GM15510 (cell line): Measurements from ENCODE around the gene CDK2AP2.

Experiments used
- POLR2A ChIP-seq: IDR thresholded peaks from 3 replicates; pipeline ENCODE4 v1.6.1; 2011; ENCODE audit warnings: borderline replicate concordance; ENCODE audit not compliant: insufficient read length; ENCODE audit errors: extremely low read depth

The CDK2AP2 gene

DNA sequence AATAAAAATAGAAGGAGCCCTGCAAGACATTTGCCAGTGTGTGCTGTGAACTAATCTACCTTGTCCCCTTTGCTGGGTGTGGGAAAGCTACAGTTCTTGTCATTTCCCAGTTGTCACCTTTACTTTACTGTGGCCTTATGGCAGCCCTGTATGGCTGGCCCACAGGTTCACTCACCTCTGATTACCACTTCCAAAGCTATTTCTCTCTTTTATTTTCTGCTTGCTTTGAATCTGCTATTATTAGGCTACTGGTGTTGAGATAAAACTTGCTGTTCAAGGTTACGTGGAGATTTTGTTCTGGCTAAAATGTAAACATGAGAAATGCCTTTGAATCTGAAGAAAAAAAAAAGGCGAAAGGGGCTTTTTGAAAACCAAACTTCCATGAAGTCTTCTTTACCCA lies 24.9 kb upstream of the CDK2AP2 start:
- TF ChIP-seq POLR2A, result no peak

DNA sequence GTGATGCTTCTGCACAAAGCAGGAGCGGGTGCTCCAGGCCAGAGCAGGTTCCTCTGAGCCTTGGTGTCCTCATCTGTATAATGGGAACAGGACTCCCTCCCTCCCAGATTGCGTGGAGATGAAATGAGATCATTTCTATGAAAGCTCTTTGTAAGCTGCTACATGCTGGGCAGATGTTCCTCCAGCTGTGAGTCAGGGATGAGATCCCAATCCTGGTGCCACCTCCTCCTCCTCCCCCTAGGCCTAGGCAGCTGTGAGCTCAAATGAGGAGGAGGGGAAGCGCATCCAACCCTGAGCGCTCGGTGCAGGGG lies 22.3 kb upstream of the CDK2AP2 start:
- TF ChIP-seq POLR2A, result no peak

DNA sequence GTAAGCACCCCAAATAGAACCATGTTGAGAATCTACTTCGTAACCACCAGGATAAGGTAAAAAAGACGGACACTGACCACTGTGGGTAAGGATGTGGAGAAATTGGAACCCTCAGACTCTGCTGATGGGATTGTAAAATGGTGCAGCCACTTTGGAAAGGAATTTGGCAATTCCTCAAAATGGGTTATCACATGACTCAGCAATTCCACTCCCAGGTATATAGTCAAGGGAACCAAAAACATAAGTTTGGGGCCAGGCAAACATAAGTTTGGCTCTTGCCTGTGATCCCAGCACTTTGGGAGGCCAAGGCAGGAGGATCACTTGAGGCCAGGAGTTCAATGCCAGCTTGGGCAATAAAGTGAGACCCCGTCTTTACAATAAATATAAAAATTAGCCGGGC lies 20.4 kb upstream of the CDK2AP2 start:
- TF ChIP-seq POLR2A, result no peak

DNA sequence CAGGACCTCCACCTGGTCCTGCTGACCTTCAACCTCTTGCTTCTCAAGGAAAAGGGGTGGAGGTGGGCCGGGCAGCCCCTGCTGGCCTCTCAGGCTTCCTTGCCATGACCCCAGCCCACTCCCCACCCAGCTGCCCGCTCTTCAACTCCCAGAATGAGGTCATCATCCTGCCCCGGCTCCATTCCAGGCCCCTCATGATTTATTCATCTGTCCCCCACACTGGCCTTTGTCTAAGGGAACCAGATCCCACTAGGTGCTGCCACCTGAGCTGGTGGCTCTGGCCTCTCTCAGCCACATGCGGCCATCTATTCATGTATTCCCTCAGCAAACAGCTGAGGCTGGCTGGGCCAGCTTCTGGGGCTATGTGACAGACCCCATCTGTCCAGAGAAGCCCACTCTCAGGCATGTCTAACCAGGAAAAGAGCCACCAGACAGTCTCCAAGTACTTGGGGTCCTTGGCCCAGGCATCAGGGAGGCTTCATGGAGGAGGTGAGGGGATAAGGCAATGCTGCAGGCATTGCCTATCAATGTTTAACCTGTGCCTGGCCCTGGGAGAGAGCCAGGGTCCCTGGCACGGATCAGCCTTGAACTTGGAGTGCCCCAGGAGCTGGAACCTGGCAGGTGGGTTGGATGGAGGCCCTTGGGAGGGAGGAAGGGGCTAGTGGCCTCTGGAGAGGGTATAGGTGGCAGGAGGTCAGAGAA lies 17.5 kb upstream of the CDK2AP2 start:
- TF ChIP-seq POLR2A, result no peak

DNA sequence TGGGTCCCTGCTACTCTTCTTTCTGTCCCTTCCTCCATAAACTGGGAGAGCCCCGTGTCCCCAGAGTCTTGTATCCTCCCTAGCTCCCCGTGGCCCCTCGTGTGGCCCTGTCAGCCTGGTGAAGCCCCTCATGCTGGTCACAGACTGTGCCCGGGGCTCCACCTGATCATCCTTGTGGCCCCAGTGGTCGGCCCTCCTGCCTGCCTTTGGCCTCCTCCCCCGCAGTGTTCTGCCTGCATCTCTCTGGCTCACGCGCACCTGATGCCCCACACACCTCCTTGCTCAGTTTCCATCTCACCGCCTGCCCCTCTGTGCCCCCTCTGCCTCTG lies 16.5 kb upstream of the CDK2AP2 start:
- TF ChIP-seq POLR2A, result no peak

DNA sequence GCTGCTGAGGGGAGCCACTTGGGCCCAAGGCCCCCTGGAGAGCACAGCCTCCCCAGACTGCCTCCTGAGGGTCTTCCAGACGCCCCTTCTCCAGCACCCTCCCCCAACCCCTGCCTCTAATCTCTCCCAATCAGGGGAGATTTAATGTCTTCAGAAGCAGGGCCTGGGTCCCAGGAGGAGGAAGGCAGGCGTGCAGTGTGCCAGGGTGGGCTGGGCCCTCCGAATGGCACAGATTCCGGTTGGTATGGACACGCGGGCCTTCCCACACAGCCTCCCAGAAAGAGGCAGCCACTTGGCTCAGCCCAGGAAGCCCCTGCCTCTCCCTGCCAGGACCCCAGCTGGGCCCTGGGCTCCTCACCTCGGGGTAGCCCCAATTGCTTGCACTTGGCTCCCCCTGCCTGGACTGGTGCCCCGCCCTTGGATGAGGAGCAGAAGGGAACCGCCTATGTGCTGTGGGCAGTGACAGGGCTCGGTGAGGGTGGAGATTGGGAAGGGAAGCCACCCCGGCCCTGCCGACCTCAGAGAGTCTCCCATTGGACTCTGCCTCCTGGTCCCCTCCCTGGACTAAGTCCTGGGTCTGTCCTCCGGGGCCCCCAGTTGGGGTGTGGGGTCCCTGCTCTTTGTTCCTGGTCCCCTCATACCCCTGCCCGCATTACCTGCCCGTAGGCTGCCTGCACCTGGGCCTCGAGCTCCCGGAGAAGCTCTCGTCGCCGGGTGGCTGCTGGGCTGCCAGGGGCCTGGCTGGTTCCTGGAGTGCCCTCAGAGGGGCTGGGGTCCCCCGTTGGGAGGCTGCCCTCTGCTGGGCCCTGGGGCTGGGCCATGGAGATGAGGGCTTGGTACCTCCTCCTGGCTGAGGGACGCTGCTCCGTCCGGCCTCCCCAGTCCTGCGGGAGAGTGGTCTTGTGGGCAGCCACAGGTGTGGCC lies 15.9 kb upstream of the CDK2AP2 start:
- TF ChIP-seq POLR2A, result no peak

DNA sequence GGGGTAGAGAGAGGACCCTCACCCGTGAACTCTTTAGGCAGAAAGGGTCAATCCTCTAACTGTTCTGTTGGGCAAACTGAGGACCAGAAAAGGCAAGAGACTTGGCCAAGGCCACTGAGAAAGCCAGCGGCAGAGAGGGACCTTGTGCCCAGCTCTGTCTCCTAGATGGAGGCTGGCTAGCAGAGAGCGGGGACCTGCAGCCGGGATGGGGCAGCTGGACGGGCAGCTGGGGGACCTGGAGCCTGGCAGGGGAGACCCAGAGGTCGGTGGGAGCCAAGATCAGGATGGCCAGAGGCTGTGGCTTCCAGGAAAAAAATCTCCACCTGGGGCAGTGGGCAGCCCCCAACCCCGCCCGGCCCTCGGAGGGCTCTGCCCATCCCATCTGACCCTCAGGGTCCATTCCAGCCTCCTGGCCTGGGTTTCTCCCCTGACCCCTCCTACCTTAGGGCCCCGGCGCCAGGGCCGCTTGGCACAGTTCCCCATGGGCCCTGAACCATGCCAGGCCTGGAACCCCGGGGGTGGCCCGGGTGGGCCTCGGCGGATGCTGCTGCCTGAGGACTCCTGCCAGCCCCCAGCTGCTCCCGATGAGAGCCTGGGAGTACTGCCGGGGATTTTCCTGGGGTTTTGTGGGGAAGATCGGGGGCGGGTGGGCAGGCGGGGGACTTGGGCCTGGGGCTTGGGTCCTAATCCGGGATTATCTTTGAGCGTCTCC lies 15.0 kb upstream of the CDK2AP2 start, which contains the start of gene CABP2:
TSS of gene CABP2 (minus strand) at position 603 of the 712 bp plus-strand sequence. CDS start at position 483, 120 bp downstream.
- TF ChIP-seq POLR2A, result no peak

DNA sequence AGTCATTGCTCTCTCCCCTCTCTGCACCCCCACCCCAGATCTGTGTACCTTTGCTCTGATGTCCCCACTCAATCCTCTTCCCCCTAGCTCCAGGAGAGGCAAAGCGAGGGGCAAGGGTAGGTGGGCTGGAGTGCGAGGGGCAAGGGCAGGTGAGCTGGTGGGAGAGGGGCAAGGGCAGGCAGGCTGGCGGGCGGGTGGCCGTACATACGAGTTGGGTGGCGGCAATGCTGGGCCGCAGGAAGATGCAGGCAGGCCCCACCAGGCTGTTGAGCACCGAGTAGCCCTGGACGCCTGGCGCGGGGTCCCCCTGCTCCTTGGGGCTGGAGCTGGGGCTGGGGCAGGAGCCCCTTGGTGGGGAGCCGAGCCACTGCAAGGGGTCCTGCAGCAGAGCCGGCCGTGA lies 14.4 kb upstream of the CDK2AP2 start:
- TF ChIP-seq POLR2A, result no peak

DNA sequence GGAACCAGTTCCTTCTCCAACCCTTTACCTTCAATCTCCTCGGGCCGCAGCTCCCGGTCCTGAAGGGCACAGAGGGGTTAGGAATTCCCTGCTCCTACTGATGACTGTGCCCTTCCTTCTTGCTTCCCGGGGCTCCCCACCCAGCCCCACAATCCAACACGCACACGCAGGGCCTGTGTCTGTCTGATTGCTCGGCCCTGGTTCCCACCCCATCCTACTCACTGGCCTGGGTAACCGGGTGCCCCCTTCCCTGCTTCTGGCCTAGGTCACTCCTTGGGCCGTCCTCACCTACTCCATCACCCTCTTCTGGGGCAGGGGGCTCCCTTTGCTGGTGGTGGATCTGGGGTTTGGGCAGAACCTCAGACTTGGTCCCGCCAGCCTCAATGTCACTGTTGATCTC lies 14.0 kb upstream of the CDK2AP2 start:
- no peak for TF ChIP-seq POLR2A

DNA sequence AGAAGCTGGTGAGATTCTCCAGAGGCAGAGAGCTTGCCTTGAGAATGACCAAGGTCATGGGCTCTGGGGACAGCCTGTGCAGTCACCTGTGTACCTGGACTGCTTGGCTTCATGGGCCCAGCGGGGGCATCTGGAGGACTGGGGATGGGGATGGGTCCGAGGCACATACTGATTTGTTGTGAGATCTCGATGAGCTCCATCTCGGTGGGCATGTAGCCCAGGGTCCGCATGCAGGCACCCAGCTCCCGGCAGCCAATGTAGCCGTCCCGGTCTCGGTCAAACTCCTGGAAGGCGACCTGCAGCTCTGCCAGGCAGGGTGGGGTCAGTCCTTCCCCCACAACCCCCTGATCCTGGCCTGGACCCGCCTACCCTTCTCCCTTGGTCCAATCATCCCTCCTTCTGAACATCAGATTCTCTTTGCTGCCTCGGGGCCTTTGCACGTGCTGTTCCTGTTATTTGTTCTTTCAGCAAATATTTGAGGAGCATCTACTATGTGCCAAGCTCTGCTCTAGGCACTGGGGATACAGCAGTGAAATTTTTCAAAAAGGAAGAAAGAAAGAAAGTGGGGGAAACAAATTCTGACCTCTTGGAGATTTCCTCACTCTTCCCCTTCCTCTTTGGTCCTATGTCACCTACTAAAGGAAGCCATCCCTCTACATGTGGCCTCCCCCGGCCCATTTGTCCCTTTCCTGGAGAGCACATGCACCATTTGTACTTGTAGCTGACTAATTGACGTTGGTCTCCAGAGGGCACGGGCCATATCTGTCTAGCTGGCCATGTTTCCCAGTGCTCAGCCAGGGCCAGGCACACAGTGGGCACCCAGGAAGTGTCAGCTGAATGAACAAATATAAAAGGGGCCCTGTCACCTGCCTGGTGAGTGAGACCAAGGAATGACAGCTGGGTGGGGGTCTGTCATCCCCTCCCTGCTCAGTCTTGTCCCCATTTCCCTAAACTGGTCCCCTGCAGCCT lies 13.2 kb upstream of the CDK2AP2 start:
- no peak for TF ChIP-seq POLR2A

DNA sequence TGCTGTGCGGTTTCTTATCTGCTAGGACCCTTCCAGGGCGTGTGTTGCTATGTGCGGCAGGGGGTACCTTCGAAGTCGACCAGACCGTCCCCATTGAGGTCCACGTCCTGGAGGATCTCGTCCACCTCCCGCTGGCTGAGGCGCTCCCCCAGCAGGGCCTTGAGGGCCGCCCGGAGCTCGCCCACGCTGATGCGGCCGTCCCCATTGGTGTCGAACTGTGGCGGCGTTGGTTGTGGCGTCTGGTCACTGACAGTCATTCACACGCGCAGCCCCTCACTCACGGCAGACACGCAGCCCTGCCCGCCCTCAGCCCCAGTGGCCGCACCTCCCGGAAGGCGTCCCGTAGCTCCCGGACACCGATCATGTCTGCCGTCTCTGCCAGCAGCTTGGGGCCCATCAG lies 11.8 kb upstream of the CDK2AP2 start:
- no peak for TF ChIP-seq POLR2A

DNA sequence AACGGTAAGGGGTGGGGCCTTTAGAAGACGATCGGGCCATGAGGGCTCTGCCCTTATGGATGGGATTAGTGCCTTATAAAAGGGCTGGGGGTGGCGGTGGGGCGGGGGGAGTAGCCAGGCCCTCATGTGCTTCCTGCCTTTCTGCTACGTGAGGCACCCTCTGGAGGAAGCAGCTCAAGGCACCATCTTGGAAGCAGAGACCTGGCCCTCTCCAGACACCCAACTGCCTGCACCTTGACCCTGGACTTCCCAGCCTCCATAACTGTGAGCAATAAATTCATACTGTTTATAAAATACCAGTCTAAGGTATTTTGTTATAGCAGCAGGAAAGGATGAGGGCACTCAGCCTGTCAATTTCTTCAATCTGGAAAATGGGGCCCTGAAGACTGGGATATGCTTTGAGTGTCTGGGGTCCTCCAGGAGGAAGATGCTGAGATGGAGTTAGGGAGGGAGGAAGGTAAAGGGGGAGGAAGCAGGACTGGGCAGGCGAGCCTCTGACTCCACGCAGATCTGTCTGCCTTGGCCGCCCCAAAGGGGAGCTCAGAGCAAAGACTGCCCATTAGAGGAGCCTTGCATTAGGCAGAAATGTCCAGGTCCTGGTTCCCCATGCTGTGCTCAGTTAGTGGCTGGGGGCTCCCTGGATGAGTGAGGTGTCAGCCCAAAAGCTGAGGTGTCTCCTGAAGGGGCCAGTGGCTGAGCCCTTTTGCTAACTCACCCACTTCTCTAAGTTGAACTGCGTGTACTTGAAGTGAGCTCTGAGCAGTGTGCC lies 10.0 kb upstream of the CDK2AP2 start:
- no peak for TF ChIP-seq POLR2A

DNA sequence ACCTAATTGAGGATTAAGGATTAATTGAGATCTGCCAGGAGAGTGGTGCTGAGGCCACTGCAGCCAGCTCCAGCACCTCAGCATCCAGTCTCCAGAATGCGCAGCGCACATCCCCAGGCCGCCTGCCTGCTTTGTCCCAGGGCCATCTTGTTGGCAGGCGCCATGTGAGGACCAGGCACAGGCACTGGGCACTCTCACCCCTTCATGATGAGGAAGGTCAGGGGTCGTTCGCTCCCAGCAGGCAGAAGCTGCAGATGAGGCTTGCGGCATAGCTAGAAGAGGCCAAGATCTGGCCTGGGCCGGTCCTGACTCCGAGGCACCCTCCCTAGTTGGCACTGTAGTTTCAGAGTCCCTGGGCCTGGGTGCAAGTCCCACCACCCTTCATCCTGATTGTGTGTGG lies 8.8 kb upstream of the CDK2AP2 start:
- TF ChIP-seq POLR2A, result no peak

DNA sequence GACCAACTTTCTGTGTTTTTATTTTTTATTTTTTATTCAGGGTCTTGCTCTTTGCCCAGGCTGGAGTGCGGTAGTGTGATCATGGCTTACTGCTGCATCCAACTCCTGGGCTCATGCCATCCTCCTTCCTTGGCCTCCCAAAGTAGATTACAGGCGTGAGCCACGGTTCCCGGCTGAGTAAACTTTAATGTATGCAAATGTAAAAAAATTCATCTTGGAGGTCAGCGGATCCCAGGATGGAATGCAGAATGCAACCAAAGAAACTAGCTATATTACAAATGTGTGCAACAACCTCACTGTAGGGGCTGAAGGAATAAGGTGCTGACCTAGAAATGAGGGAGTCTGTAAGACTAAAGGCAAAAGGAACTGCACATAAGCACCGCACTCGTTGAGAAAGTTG lies 6.2 kb upstream of the CDK2AP2 start:
- TF ChIP-seq POLR2A, result no peak
